H1 (cell line): ENCODE data around the gene PIEZO1. TPM values are rescaled to one million over a fixed set of nuclear protein-coding genes. Genes with fewer than 3 reads are reported as not detected.
A peak's percentile ranks its signal among the peaks of the same experiment; 100 is the strongest.

Experiments
- CTCF ChIA-PET: fragments of 300-600 bp; sonication (Branson Sonifier 250); formaldehyde crosslinking; loops from one replicate; lab custom pipeline; 2021; ENCODE audit not compliant: partially characterized antibody; lab: Charles Lee
- POLR2A ChIA-PET: fragments of 300-600 bp; sonication (Branson Sonifier 250); formaldehyde crosslinking; loops from one replicate; lab custom pipeline; 2021; ENCODE audit warnings: inconsistent platforms; ENCODE audit not compliant: partially characterized antibody; lab: Charles Lee
- DNase-seq, 2 experiments: peaks; one replicate each; pipeline versions ENCODE4 v3.0.0 to v3.0.0-alpha.2; 2010 to 2022; ENCODE audit warnings: low spot score in 2 of 2, low read depth in 1 of 2, mixed read lengths in 1 of 2
- FAIRE-seq: peaks from 2 replicates; lab custom pipeline; 2011; peaks lifted over from hg19 to GRCh38; lab: Jason Lieb, UNC
- H2AFZ ChIP-seq: 2 replicates; pipeline ENCODE4 v1.8.1; 2012; ENCODE audit warnings: low read length, inconsistent platforms
- H2AK5ac ChIP-seq: 2 replicates; pipeline ENCODE4 v1.6.1; 2013; ENCODE audit warnings: low read depth, low read length
- H2BK120ac ChIP-seq: replicated peaks from 2 replicates; pipeline ENCODE3; 2013; ENCODE audit warnings: low read depth, low read length, inconsistent platforms
- H2BK12ac ChIP-seq: 2 replicates; pipeline ENCODE4 v1.6.1; 2013; ENCODE audit warnings: low read depth, low read length
- H2BK15ac ChIP-seq: 2 replicates; pipeline ENCODE4 v1.6.1; 2013; ENCODE audit warnings: low read length
- H2BK20ac ChIP-seq: 2 replicates; pipeline ENCODE4 v1.6.1; 2013; ENCODE audit warnings: low read length
- H2BK5ac ChIP-seq: 2 replicates; pipeline ENCODE4 v1.6.1; 2013; ENCODE audit warnings: low read depth, low read length
- H3K14ac ChIP-seq: 2 replicates; pipeline ENCODE4 v1.6.1; 2013; ENCODE audit warnings: inconsistent platforms; ENCODE audit not compliant: insufficient read length
- H3K18ac ChIP-seq: 2 replicates; pipeline ENCODE4 v1.6.1; 2013; ENCODE audit warnings: low read length; ENCODE audit errors: extremely low read depth
- H3K23ac ChIP-seq: 2 replicates; pipeline ENCODE4 v1.6.1; 2013; ENCODE audit warnings: inconsistent platforms; ENCODE audit not compliant: insufficient read length
- H3K23me2 ChIP-seq: 2 replicates; pipeline ENCODE4 v1.6.1; 2013; ENCODE audit warnings: low read depth, low read length
- H3K27ac ChIP-seq: 2 replicates; pipeline ENCODE4 v1.6.1; 2011; ENCODE audit warnings: low read depth, low read length, inconsistent platforms
- H3K27me3 ChIP-seq, 4 experiments: replicated peaks in 1 of 4; 1 replicate in 1 of 4; 2 replicates in 3 of 4; pipeline versions ENCODE4 v1.6.1 to v1.8.1; 2011 to 2013; ENCODE audit warnings: low read length in 3 of 4, mild to moderate bottlenecking in 3 of 4, inconsistent platforms in 2 of 4, mixed read lengths in 2 of 4, moderate library complexity in 1 of 4; ENCODE audit not compliant: control insufficient read depth in 3 of 4, insufficient read depth in 3 of 4; ENCODE audit errors: extremely low read depth in 1 of 4
- H3K36me3 ChIP-seq, 4 experiments: 2 replicates each; pipeline versions ENCODE4 v1.6.1 to v1.8.1; 2011 to 2013; ENCODE audit warnings: mild to moderate bottlenecking in 4 of 4, low read length in 3 of 4, moderate library complexity in 2 of 4, control low read depth in 1 of 4, inconsistent platforms in 1 of 4; ENCODE audit not compliant: insufficient read depth in 4 of 4, control insufficient read depth in 2 of 4
- H3K4ac ChIP-seq: replicated peaks from 2 replicates; pipeline ENCODE3; 2013; ENCODE audit warnings: low read length, low read depth, mixed read lengths, inconsistent platforms; ENCODE audit not compliant: insufficient read length
- H3K4me1 ChIP-seq, 4 experiments: replicated peaks in 1 of 4; 1 replicate in 1 of 4; 2 replicates in 3 of 4; pipeline versions ENCODE4 v1.6.1 to v1.8.1; 2011 to 2013; ENCODE audit warnings: low read length in 3 of 4, inconsistent platforms in 2 of 4, mixed read lengths in 1 of 4; ENCODE audit not compliant: insufficient read depth in 4 of 4, control insufficient read depth in 3 of 4
- H3K4me2 ChIP-seq, 2 experiments: 2 replicates each; pipeline versions ENCODE4 v1.6.1 to v1.8.1; 2011 to 2013; ENCODE audit warnings: low read depth in 2 of 2, low read length in 2 of 2, control low read depth in 1 of 2, inconsistent platforms in 1 of 2, mild to moderate bottlenecking in 1 of 2; ENCODE audit not compliant: insufficient read depth in 1 of 2
- H3K4me3 ChIP-seq, 4 experiments: fragments of 200-600, 300-600 bp in 1 of 4; sonication (generic), shearing (Covaris generic), sonication (Bioruptor Twin) in 1 of 4; 2 replicates each; pipeline versions ENCODE4 v1.5.1 to v1.8.1; 2011 to 2016; ENCODE audit warnings: low read length in 4 of 4, low read depth in 3 of 4, control low read depth in 2 of 4, inconsistent platforms in 2 of 4, mild to moderate bottlenecking in 2 of 4, mixed read lengths in 1 of 4, moderate library complexity in 1 of 4; ENCODE audit not compliant: insufficient read depth in 2 of 4; ENCODE audit errors: extremely low read depth in 1 of 4
- H3K56ac ChIP-seq: replicated peaks from 2 replicates; pipeline ENCODE3; 2013; ENCODE audit warnings: low read depth, mild to moderate bottlenecking, mixed read lengths, low read length, inconsistent platforms; ENCODE audit not compliant: insufficient read length
- H3K79me1 ChIP-seq: 2 replicates; pipeline ENCODE4 v1.6.1; 2013; ENCODE audit warnings: low read depth, low read length, control low read depth
- H3K79me2 ChIP-seq, 2 experiments: 2 replicates each; pipeline versions ENCODE4 v1.6.1 to v1.8.1; 2012 to 2013; ENCODE audit warnings: low read length in 2 of 2, mild to moderate bottlenecking in 2 of 2, inconsistent platforms in 1 of 2; ENCODE audit not compliant: insufficient read depth in 2 of 2, control insufficient read depth in 1 of 2
- H3K9ac ChIP-seq, 4 experiments: replicated peaks in 1 of 4; 1 replicate in 1 of 4; 2 replicates in 3 of 4; pipeline versions ENCODE4 v1.6.1 to v1.8.1; 2011 to 2013; ENCODE audit warnings: low read depth in 3 of 4, low read length in 3 of 4, control low read depth in 2 of 4, mild to moderate bottlenecking in 2 of 4, moderate library complexity in 2 of 4, inconsistent platforms in 1 of 4; ENCODE audit errors: extremely low read depth in 1 of 4
- H3K9me3 ChIP-seq, 2 experiments: 2 replicates each; pipeline versions ENCODE4 v1.6.1 to v1.8.1; 2012 to 2013; ENCODE audit warnings: mild to moderate bottlenecking in 2 of 2, moderate library complexity in 2 of 2, control low read depth in 1 of 2, inconsistent platforms in 1 of 2, low read depth in 1 of 2, low read length in 1 of 2, mixed read lengths in 1 of 2; ENCODE audit not compliant: insufficient read depth in 2 of 2
- H4K20me1 ChIP-seq, 2 experiments: replicated peaks in 1 of 2; 2 replicates each; pipeline versions ENCODE3 to v1.8.1; 2011 to 2013; ENCODE audit warnings: inconsistent platforms in 2 of 2, low read length in 2 of 2, mild to moderate bottlenecking in 1 of 2; ENCODE audit not compliant: insufficient read depth in 2 of 2, control insufficient read depth in 1 of 2
- H4K5ac ChIP-seq: 2 replicates; pipeline ENCODE4 v1.6.1; 2013; ENCODE audit warnings: low read length, low read depth, mixed read lengths, inconsistent platforms; ENCODE audit not compliant: insufficient read length
- H4K8ac ChIP-seq: 2 replicates; pipeline ENCODE4 v1.8.0; 2013; ENCODE audit warnings: mild to moderate bottlenecking, moderate library complexity, low read length, inconsistent platforms; ENCODE audit not compliant: insufficient read depth; ENCODE audit errors: extremely low read depth
- H4K91ac ChIP-seq: replicated peaks from 2 replicates; pipeline ENCODE3; 2013; ENCODE audit warnings: low read length, mixed read lengths, inconsistent platforms; ENCODE audit not compliant: insufficient read length
- BACH1 ChIP-seq: IDR thresholded peaks from 2 replicates; pipeline ENCODE4 v1.6.1; 2012; ENCODE audit warnings: low read length, improper control_type of control experiment
- CBX8 ChIP-seq: fragments of 300-800, 300-1000 bp; sonication (generic); IDR thresholded peaks from 2 replicates; pipeline ENCODE4 v1.7.1; 2016; ENCODE audit warnings: low read depth, low read length, borderline replicate concordance
- KDM1A ChIP-seq: fragments of 200-600, 300-600 bp; sonication (generic); IDR thresholded peaks from 2 replicates; pipeline ENCODE4 v1.7.1; 2016; ENCODE audit warnings: mild to moderate bottlenecking, low read length, borderline replicate concordance
- SP1 ChIP-seq: IDR thresholded peaks from 2 replicates; pipeline ENCODE4 v1.6.1; 2011; ENCODE audit warnings: low read depth, low read length
- WGBS, 2 experiments: shearing (Covaris generic) in 1 of 2; methylation state at CpG; one replicate each; pipeline versions ENCODE4 v1.1.6 to v1.1.7; 2013 to 2015; ENCODE audit warnings: low lambda C conversion rate in 2 of 2, mixed read lengths in 2 of 2, inconsistent platforms in 1 of 2, low coverage in 1 of 2, missing lambda C conversion rate in 1 of 2; ENCODE audit not compliant: insufficient replicate concordance in 2 of 2, insufficient coverage in 1 of 2, insufficient read length in 1 of 2; ENCODE audit errors: extremely low coverage in 1 of 2, missing lambda C conversion rate in 1 of 2; 5-methylcytosine and 5-hydroxymethylcytosine counted together
- polyA plus RNA-seq, 7 experiments: library from polyadenylated mRNA; depleted of rRNA in 3 of 7; stranded (reverse) in 5 of 7; unstranded in 2 of 7; fragments of >200 nt in 5 of 7; fragments of 200-250 nt in 2 of 7; gene quantifications; 1 replicate in 5 of 7; 2 replicates in 1 of 7; 4 replicates in 1 of 7; pipeline versions ENCODE4 v1.2.1 to v1.2.3, GENCODE V29; 2011 to 2013; ENCODE audit warnings: missing spikeins in 2 of 7, mixed read lengths in 2 of 7
- total RNA-seq: library from RNA; stranded (reverse); fragmentation: NEBNext Ultra II Directional; extraction: Animal tissue kit (Norgen Biotek cat#: 25700); gene quantifications from 2 replicates; pipeline ENCODE4 v1.2.1, GENCODE V29; 2021

Gene PIEZO1
- total and polyA plus RNA-seq, 2 of the 8 experiments (the other 6 are each of a cell fraction or from before 2014, with no cell fraction given): 42.3 to 67.5 TPM

GRCh38 chr16:88783391-88784073 lies 1.5 kb downstream of the PIEZO1 start:
- no peak overlapping the region for H4K5ac ChIP-seq
- H2BK120ac ChIP-seq: no peak overlapping the region
- peak overlapping the region in 3 of 4 experiments; percentile 4 to 71 (median 49); a peak in 5 of 8 replicates for H3K4me3 ChIP-seq
- no peak overlapping the region for H2BK20ac ChIP-seq
- H3K27me3 ChIP-seq: peaks cover 0 to 6% (median 3%) of the 10 kb centered on the region in 4 experiments; a peak in 3 of 7 replicates
- no peak overlapping the region for H3K27ac ChIP-seq
- peak overlapping the region; percentile 16 to 71 for H3K4me2 ChIP-seq
- no peaks in the 10 kb centered on the region for H3K9me3 ChIP-seq
- no peak overlapping the region for H2AFZ ChIP-seq
- H3K23ac ChIP-seq: no peak overlapping the region
- DNase-seq: no peak
- H3K4ac ChIP-seq: peak overlapping the region; percentile 53
- H3K23me2 ChIP-seq: peaks cover 6% of the 10 kb centered on the region; the same call in 1 of the 2 replicates
- FAIRE-seq: no peak
- no peak overlapping the region for H3K9ac ChIP-seq
- peak overlapping the region; percentile 46; the same call in 1 of the 2 replicates for H2BK15ac ChIP-seq
- no peak overlapping the region for H3K14ac ChIP-seq
- H2BK5ac ChIP-seq: 0 out of 2 replicates have a peak overlapping the region, but pooled peaks have one; percentile 39
- ChIA-PET POLR2A (interaction anchor here (0.7 to 2.2 kb wide), 9 partner anchors 9 to 29 kb away, joined by 3 to 12 read pairs (median 3); no protein-coding TSS in a partner anchor), CTCF (interaction anchor here (0.7 to 7.4 kb wide), 13 partner anchors 10 to 1002 kb away, joined by 3 to 94 read pairs (median 4); no protein-coding TSS in a partner anchor)
- 67% methylated on average over 25 of the region's 27 CpGs; no CpG with 5 or more reads in 1 of the 2 experiments for WGBS, 2 experiments
- peaks cover 0 to 9% (median 3%) of the 10 kb centered on the region in 4 experiments; a peak in 5 of 7 replicates for H3K4me1 ChIP-seq
- no peak overlapping the region for H3K56ac ChIP-seq
- H4K20me1 ChIP-seq: peaks cover 0 to 11% of the 10 kb centered on the region in 2 experiments
- peak overlapping the region; percentile 83 for H3K18ac ChIP-seq
- H2BK12ac ChIP-seq: 0 out of 2 replicates have a peak overlapping the region, but pooled peaks have one; percentile 2
- no peak overlapping the region; the same call in 1 of the 2 replicates for H4K8ac ChIP-seq
- H3K36me3 ChIP-seq: no peaks in the 10 kb centered on the region
- peak overlapping the region; percentile 5 for H4K91ac ChIP-seq
- H3K79me2 ChIP-seq: peaks cover 0 to 26% of the 10 kb centered on the region in 2 experiments; a peak in 1 of 4 replicates
- peaks cover 4% of the 10 kb centered on the region; the same call in 1 of the 2 replicates for H3K79me1 ChIP-seq
- peak overlapping the region; percentile 40; the same call in 1 of the 2 replicates for H2AK5ac ChIP-seq
- no peak for TF ChIP-seq SP1
- TF ChIP-seq CBX8: no peak
- TF ChIP-seq BACH1: no peak
- no peak for TF ChIP-seq KDM1A
